B cell (primary cell): ENCODE data around the gene TRPM2. TPM values are rescaled to one million over a fixed set of nuclear protein-coding genes. Genes with fewer than 3 reads are reported as not detected.

Experiments used
- ATAC-seq: fragments of 200-7000 bp; cut with Tn5 transposase; one replicate; pipeline ENCODE4 v1.10.0; 2021; ENCODE audit warnings: low read depth, mild to moderate bottlenecking, moderate number of reproducible peaks, moderate library complexity
- CTCF ChIA-PET: fragments of 350-600 bp; sonication (Branson Sonifier 250); formaldehyde crosslinking; loops from one replicate; lab custom pipeline; 2021; ENCODE audit warnings: antibody characterized with exemption, inconsistent platforms; lab: Charles Lee
- POLR2A ChIA-PET: fragments of 350-600 bp; sonication (Branson Sonifier 250); formaldehyde crosslinking; loops from one replicate; lab custom pipeline; 2021; ENCODE audit warnings: antibody characterized with exemption; lab: Charles Lee
- DNase-seq: peaks from one replicate; pipeline ENCODE4 v3.0.0; 2013
- H2AFZ ChIP-seq: 2 replicates; pipeline ENCODE4 v1.6.1; 2012; ENCODE audit warnings: mild to moderate bottlenecking, low read depth, low read length; ENCODE audit not compliant: insufficient read depth, poor library complexity, severe bottlenecking
- H3K27ac ChIP-seq, 2 donors: 1 replicate in 1 of 2; 2 replicates in 1 of 2; pipeline ENCODE4 v1.5.1; 2012 to 2013; ENCODE audit warnings: low read length in 2 of 2, mild to moderate bottlenecking in 2 of 2, moderate library complexity in 1 of 2
- H3K27me3 ChIP-seq, 4 experiments: fragments of 200-600 bp in 1 of 4; sonication (generic) in 1 of 4; replicated peaks in 1 of 4; 1 replicate in 2 of 4; 2 replicates in 2 of 4; pipeline versions ENCODE4 v1.6.1 to v1.7.0; 2013 to 2016; ENCODE audit warnings: low read length in 3 of 4, mild to moderate bottlenecking in 2 of 4, mixed read lengths in 1 of 4, moderate library complexity in 1 of 4; ENCODE audit not compliant: insufficient read depth in 4 of 4, control insufficient read depth in 3 of 4; ENCODE audit errors: control extremely low read depth in 1 of 4
- H3K36me3 ChIP-seq, 2 experiments: replicated peaks in 1 of 2; 1 replicate in 1 of 2; 2 replicates in 1 of 2; pipeline versions ENCODE4 v1.6.1 to v1.7.1; 2013; ENCODE audit warnings: low read length in 1 of 2; ENCODE audit not compliant: insufficient read depth in 2 of 2, control insufficient read depth in 1 of 2; ENCODE audit errors: control extremely low read depth in 1 of 2, extremely low read depth in 1 of 2
- H3K4me1 ChIP-seq, 2 donors: fragments of 200-600 bp in 1 of 2; sonication (generic) in 1 of 2; 1 replicate in 1 of 2; 2 replicates in 1 of 2; pipeline versions ENCODE4 v1.5.1 to v1.6.1; 2013 to 2017; ENCODE audit warnings: low read length in 2 of 2; ENCODE audit not compliant: control insufficient read depth in 2 of 2, insufficient read depth in 2 of 2
- H3K4me2 ChIP-seq: replicated peaks from 2 replicates; pipeline ENCODE3; 2012; ENCODE audit warnings: mild to moderate bottlenecking, low read depth, low read length; ENCODE audit not compliant: poor library complexity, severe bottlenecking
- H3K4me3 ChIP-seq, 5 experiments: fragments of 200-600 bp in 1 of 5; sonication (generic) in 1 of 5; 1 replicate in 3 of 5; 2 replicates in 2 of 5; pipeline versions ENCODE4 v1.5.1 to v1.7.0; 2011 to 2016; ENCODE audit warnings: low read length in 4 of 5, mild to moderate bottlenecking in 4 of 5, low read depth in 2 of 5, control low read depth in 1 of 5, moderate library complexity in 1 of 5; ENCODE audit not compliant: insufficient read depth in 1 of 5; ENCODE audit errors: control extremely low read depth in 1 of 5, extremely low read depth in 1 of 5
- H3K79me2 ChIP-seq: fragments of 200-600 bp; sonication (generic); one replicate; pipeline ENCODE4 v1.6.0; 2016; ENCODE audit warnings: low read length; ENCODE audit not compliant: control insufficient read depth, insufficient read depth
- H3K9ac ChIP-seq: fragments of 200-600 bp; sonication (generic); 2 replicates; pipeline ENCODE4 v1.6.1; 2017; ENCODE audit warnings: mild to moderate bottlenecking, low read length, moderate library complexity
- H3K9me3 ChIP-seq, 3 donors: one replicate each; pipeline versions ENCODE4 v1.6.1 to v1.7.1; 2013; ENCODE audit warnings: low read length in 2 of 3; ENCODE audit not compliant: control insufficient read depth in 2 of 3, insufficient read depth in 1 of 3; ENCODE audit errors: control extremely low read depth in 1 of 3
- H4K20me1 ChIP-seq: 2 replicates; pipeline ENCODE4 v1.6.0; 2012; ENCODE audit warnings: mild to moderate bottlenecking, low read length; ENCODE audit not compliant: insufficient read depth, control insufficient read depth, poor library complexity, severe bottlenecking
- H3K27ac Mint-ChIP-seq: one replicate; pipeline ENCODE4 v1.8.0; 2021; ENCODE audit warnings: mixed read lengths
- H3K27me3 Mint-ChIP-seq: one replicate; pipeline ENCODE4 v1.8.0; 2021; ENCODE audit warnings: mixed read lengths
- H3K4me1 Mint-ChIP-seq: one replicate; pipeline ENCODE4 v1.8.0; 2021; ENCODE audit warnings: mixed read lengths
- H3K4me3 Mint-ChIP-seq: one replicate; pipeline ENCODE4 v1.8.0; 2021; ENCODE audit warnings: mixed read lengths
- H3K9me3 Mint-ChIP-seq: one replicate; pipeline ENCODE4 v1.8.0; 2022; ENCODE audit warnings: mixed read lengths; ENCODE audit not compliant: insufficient read depth
- CTCF ChIP-seq: fragments of 200-600 bp; IDR thresholded peaks from one replicate; pipeline ENCODE4 v1.8.0; 2022; ENCODE audit warnings: antibody characterized with exemption, mild to moderate bottlenecking
- EZH2 ChIP-seq: IDR thresholded peaks from 2 replicates; pipeline ENCODE4 v1.6.1; 2012; ENCODE audit warnings: borderline replicate concordance, low read depth, mild to moderate bottlenecking, moderate library complexity, low read length; ENCODE audit not compliant: insufficient read depth, poor library complexity, severe bottlenecking
- WGBS: methylation state at CpG from one replicate; pipeline ENCODE4 v1.1.5; 2013; ENCODE audit warnings: missing lambda C conversion rate; ENCODE audit not compliant: insufficient coverage; 5-methylcytosine and 5-hydroxymethylcytosine counted together
- intact Hi-C: fragments of 100-400 bp; cut with micrococcal nuclease; formaldehyde crosslinking; loops from one replicate; pipeline ENCODE4 v1.10.0; 2022
- polyA plus RNA-seq: library from polyadenylated mRNA; depleted of rRNA; stranded (reverse); fragments of >200 nt; gene quantifications from 2 replicates; pipeline ENCODE4 v1.2.3, GENCODE V29; 2012
- total RNA-seq, 2 donors: library from RNA; stranded (reverse); fragments of 120-200 nt in 1 of 2; gene quantifications; 1 replicate in 1 of 2; 2 replicates in 1 of 2; pipeline versions ENCODE4 v1.2.3 to v1.2.4, GENCODE V29; 2013 to 2022

The TRPM2 gene
- total and polyA plus RNA-seq, 2 donors (not counting 1 experiment from before 2014, with no cell fraction given), result 1.6 to 8.4 TPM

DNA sequence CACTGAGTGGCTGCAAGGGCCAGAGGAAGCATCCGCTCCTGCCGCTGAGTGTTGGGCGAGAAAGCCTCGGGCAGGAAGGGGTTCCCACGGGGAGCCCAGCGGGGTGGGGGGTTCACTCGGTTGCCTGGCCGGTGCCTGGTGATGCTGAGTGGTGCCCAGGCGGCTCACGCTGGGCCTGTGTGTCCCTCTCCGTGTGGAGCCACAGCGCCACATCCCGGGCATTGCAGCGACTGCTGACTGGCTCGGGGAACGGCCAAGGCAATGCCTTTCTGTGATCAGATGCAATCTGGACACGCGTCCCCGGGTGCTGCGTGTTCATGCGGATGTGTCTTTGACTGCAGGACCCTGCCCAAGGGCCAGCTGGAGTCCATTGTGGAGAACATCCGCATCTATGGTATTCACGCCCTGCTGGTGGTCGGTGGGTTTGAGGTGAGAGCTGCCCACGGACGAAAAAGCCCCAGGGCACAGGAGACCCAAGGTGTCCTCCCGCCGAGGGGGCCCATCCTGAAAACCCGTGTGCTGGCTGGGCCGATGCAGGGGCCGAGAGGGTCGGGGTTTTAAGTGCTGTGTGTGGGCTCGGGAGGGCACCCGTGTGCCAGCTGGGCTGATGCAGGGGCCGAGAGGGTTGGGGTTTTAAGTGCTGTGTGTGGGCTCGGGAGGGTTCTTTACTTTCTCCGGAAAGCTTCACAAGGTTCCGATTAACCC is 30.6 kb upstream of the TRPM2 start:
- DNase-seq, result no peak
- TF ChIP-seq EZH2 (no peak), CTCF (no peak)
- Histone ChIP-seq H3K36me3 (peaks cover 0 to 69% of the 10 kb centered on the region in 2 experiments), H3K27me3 (no peaks in the 10 kb centered on the region), H3K4me3 (no peak overlapping the region), H3K4me1 (no peaks in the 10 kb centered on the region), H3K79me2 (no peaks in the 10 kb centered on the region), H3K4me2 (no peak overlapping the region), H3K27ac (no peak overlapping the region), H4K20me1 (peaks cover 53% of the 10 kb centered on the region), H3K9ac (no peak overlapping the region), H2AFZ (no peak overlapping the region), H3K9me3 (no peaks in the 10 kb centered on the region)
- H3K4me1 Mint-ChIP-seq, result no peaks in the 10 kb centered on the region
- ATAC-seq, result no peak
- no peak overlapping the region for H3K27ac Mint-ChIP-seq
- H3K9me3 Mint-ChIP-seq, result no peaks in the 10 kb centered on the region
- H3K27me3 Mint-ChIP-seq, result no peaks in the 10 kb centered on the region
- intact Hi-C loops, result no loop called here
- CTCF ChIA-PET, result no interaction called here
- 97% methylated on average over 36 of the region's 38 CpGs for WGBS
- POLR2A ChIA-PET, result no interaction called here
- H3K4me3 Mint-ChIP-seq, result no peak overlapping the region

DNA sequence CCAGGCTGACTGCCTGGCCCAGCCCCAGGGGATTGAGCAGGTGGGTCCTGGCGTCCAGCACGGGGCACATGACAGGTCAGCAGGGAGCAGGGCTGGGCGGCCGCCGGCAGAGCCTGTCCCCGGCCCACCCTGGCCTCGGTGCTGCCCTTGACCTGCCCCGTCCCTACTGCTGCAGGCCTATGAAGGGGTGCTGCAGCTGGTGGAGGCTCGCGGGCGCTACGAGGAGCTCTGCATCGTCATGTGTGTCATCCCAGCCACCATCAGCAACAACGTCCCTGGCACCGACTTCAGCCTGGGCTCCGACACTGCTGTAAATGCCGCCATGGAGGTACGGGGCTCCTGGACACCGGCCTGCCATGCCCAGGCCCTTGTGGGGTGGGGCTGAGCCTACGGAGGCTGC is 29.8 kb upstream of the TRPM2 start:
- CTCF ChIA-PET, result no interaction called here
- Mint-ChIP-seq H3K9me3 (no peaks in the 10 kb centered on the region), H3K4me1 (no peaks in the 10 kb centered on the region), H3K27ac (no peak overlapping the region), H3K4me3 (no peak overlapping the region), H3K27me3 (no peaks in the 10 kb centered on the region)
- POLR2A ChIA-PET, result no interaction called here
- Histone ChIP-seq H3K36me3 (peaks cover 0 to 61% of the 10 kb centered on the region in 2 experiments), H3K79me2 (no peaks in the 10 kb centered on the region), H3K4me1 (no peaks in the 10 kb centered on the region), H3K9me3 (no peaks in the 10 kb centered on the region), H2AFZ (no peak overlapping the region), H3K27me3 (no peaks in the 10 kb centered on the region), H3K9ac (no peak overlapping the region), H3K4me3 (no peak overlapping the region), H3K27ac (no peak overlapping the region), H3K4me2 (no peak overlapping the region), H4K20me1 (peaks cover 45% of the 10 kb centered on the region)
- intact Hi-C loops, result no loop called here
- DNase-seq (no peak), ATAC-seq (no peak)
- TF ChIP-seq EZH2 (no peak), CTCF (no peak)
- WGBS, result 89% methylated on average over 20 of the region's 20 CpGs
